COLO829 (cell line): ENCODE results near the gene COLEC12.

Source experiments
- DNase-seq: peaks from one replicate; pipeline ENCODE4 v3.0.0; 2012; ENCODE audit warnings: low spot score

COLEC12 gene

DNA sequence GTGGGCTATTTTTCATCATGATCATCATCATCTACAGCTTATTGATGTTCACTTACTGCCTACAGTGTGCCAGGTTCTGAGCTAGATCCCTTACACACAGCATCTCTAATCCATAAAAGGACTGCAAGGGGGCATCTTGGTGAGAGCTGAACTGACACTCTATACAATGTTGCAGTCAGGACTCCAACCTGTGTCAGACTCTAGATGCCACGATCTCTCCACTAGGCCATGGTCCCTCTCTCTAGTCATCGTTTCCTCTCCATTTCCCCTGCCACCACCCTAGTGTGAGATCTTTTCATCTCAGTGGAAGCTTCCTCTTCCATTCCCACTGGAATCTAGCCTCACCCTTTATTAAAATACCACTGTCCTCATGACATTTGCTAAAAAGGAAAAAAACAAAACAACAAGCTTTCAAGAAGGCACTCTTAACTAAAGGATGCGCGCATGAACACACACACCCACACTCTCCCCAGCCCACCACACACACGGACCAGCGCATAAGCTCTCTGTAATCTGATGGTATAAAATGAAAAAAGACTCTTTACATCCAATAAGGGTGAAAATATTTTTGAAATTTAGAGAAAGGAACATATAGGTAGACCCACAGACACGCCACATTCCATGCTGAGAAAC is 139.3 kb downstream of the COLEC12 start:
- DNase-seq, result no peak

- no peak for DNase-seq
Observed at GRCh38 chr18:360676-361075, 139.8 kb downstream of the COLEC12 start.

DNA sequence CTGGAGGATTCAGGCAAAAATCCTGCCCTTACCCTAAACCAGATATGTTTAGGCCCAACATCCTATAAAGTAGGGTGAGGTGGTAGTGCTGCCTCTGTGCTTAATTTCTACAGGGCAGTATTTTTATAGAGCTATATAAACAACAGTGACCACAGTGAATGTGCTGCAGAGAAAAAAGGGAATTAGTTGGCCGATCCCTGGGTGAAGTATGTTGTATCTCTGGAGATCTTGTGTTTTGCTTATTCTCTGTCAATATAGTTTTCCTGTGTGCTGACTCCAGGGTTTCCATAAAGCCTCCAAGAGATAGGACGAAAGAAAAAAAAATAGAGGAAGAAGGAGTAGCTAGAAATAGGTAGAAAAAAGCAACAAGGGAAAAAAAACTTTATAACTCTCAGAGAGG is 143.7 kb downstream of the COLEC12 start:
- DNase-seq, result no peak

- DNase-seq, result no peak
Observed at GRCh38 chr18:355678-356077, 144.8 kb downstream of the COLEC12 start.

- DNase-seq, result no peak
Observed at GRCh38 chr18:354471-354870, 146.0 kb downstream of the COLEC12 start.

GRCh38 chr18:354003-354402 is 146.5 kb downstream of the COLEC12 start:
- DNase-seq, result no peak

DNA sequence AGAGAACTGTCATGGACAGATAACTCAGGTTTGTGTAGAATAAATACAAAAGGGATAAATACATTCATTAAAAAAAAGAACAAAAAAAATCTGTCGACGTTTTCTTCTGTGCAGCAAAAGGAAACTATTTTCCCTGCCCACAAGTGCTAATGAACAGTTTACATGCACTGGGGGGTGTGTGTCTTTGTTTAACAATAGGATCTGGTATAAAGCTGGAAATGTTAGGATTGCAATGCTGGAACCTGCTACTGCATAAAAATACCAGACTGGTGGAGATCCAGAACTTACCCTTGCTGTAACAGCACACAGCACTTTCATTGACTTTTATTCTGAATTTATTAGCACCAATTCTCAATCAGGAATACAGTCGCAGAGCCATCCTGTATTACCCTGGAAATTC is 148.1 kb downstream of the COLEC12 start:
- no peak for DNase-seq

- no peak for DNase-seq
Observed at GRCh38 chr18:350953-351572, 149.4 kb downstream of the COLEC12 start.

GRCh38 chr18:346600-346999 is 153.9 kb downstream of the COLEC12 start:
- no peak for DNase-seq

GRCh38 chr18:341102-341501 is 159.4 kb downstream of the COLEC12 start:
- no peak for DNase-seq

DNA sequence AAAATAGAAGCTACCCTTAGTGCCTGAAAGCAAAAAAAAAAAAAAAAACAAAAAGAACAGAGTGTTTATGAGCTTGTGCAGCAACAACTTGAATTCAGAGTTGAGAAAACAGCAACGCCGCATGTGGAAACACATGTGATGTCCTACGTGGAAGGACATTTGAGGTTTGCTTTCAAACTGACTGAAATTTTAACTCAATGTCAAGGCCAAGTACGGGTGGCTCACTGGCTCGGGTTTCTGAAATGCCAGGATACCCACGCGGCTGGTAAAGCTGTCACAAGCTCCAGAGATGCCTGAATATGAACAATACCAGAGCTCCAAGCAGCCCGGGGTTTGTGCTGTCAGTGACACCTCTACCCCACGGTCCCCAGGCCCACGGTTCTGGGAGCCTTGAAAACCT is 160.5 kb downstream of the COLEC12 start:
- no peak for DNase-seq

DNA sequence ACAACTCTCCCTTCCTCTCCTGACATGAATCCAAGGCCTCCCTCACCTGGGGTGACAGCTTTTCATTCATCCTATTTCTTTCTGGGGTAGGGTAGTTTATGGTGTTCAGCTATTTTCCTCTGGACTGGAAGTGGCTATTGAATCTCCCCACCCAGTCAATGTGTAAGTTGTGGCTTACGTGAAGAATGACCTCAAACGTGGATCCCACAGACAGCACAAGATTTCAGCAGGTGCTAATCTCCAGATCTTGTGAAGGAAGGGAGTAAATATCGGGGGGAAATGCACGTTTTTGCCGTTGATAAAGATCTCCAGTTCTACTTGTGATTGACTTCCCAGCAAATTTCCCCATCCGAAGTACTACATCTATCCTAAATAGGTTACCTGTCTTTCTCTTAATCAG is 161.3 kb downstream of the COLEC12 start:
- DNase-seq, result no peak

- DNase-seq, result no peak
Observed at GRCh38 chr18:336713-337112, 163.8 kb downstream of the COLEC12 start.

GRCh38 chr18:335733-336132 is 164.8 kb downstream of the COLEC12 start:
- no peak for DNase-seq

- no peak for DNase-seq
Observed at GRCh38 chr18:334575-335132, 165.8 kb downstream of the COLEC12 start.

- DNase-seq, result no peak
Observed at GRCh38 chr18:332721-333510, 167.6 kb downstream of the COLEC12 start.

DNA sequence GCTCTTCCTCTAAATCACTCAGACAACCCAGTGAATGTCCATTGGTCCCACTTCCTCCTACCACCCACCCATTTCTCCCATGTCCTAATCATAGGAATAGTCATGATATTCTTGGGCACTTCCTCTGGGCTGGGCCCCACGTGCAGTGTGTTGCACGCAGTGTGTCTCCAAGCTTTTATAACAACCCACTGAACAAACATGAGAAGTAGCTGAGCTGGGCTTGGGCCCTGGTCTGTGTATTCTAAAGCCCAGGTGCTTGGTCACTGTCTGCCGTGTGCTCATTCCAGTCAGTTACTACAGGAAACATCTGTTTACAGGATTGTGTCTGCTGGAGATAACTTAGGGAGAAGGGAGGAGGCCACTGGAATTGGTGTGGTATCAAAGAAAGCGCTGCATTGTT is 168.5 kb downstream of the COLEC12 start:
- no peak for DNase-seq

DNA sequence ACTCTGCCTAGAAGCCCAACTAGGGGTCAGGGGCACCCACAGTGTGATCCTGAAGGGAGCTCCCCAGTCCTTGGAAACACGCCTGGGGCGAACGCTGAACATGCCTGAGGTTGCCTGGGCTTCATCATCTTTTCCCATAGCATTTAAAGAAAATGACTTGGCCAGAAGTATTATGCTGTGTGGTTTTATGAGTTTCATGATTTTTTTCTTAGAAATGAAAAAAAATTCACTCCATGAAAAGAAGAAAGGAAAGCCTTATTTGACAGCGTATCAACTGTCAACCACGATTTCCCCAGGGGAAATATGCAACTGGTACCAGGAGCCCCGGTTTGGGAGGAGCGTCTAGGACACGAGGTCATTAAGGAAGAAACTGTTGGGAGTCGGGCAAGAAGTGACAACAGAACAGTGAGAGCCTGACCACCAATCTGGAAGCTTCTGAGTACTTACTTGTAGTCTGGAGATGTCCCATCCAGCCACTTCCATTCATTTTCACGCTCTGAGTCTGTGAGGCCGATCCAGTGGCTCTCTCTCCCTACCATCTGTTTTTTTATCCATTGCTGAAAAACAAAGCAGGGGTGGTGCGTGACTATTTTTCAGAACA is 169.2 kb downstream of the COLEC12 start:
- DNase-seq, result peak; percentile 55

DNA sequence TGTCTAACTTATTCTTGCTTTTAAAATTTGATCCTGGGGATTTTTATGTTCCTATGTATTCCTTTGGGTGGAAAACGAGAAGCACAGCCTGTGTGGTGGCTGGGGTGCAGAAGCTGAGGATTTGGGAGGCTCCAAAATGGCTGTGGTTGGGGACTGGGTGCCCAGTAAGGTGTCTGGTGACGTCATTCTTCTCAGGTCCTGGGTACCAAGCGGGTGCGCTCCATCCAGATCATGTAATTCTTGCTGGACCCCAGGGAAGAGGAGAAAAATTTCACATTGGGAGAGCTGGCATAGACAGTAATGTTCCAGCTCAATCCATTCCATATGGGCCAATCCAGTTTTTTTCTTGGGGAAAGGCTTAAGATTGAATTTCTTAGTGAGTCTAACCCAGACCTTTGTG is 171.6 kb downstream of the COLEC12 start:
- no peak for DNase-seq

- DNase-seq, result no peak
Observed at GRCh38 chr18:326846-327245, 173.7 kb downstream of the COLEC12 start.

DNA sequence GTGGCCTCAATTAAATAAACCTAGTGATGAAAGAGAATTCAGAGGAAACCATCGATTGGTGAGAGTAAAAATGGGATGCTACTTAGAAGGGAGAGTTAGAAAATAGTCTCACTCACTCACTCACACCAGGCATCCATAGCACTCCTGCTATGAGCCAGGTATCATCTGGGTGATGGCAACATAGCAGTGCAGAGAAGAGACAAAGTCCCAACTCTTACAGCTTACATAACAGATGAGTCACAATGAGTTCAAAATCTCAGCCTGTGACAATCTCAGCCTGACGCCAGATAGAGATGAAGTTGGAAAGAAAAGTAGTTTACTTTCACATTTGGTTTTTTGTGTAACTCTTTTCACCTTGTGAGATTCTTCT is 177.3 kb downstream of the COLEC12 start:
- DNase-seq, result no peak

GRCh38 chr18:321865-322467 is 178.5 kb downstream of the COLEC12 start:
- DNase-seq, result no peak
